GM03348 (cell line): ENCODE data around the gene STRA6.
A peak's percentile ranks its signal among the peaks of the same experiment; 100 is the strongest.

Source experiments
- DNase-seq: peaks from one replicate; pipeline ENCODE4 v3.0.0; 2012; ENCODE audit warnings: low spot score

STRA6 gene

DNA sequence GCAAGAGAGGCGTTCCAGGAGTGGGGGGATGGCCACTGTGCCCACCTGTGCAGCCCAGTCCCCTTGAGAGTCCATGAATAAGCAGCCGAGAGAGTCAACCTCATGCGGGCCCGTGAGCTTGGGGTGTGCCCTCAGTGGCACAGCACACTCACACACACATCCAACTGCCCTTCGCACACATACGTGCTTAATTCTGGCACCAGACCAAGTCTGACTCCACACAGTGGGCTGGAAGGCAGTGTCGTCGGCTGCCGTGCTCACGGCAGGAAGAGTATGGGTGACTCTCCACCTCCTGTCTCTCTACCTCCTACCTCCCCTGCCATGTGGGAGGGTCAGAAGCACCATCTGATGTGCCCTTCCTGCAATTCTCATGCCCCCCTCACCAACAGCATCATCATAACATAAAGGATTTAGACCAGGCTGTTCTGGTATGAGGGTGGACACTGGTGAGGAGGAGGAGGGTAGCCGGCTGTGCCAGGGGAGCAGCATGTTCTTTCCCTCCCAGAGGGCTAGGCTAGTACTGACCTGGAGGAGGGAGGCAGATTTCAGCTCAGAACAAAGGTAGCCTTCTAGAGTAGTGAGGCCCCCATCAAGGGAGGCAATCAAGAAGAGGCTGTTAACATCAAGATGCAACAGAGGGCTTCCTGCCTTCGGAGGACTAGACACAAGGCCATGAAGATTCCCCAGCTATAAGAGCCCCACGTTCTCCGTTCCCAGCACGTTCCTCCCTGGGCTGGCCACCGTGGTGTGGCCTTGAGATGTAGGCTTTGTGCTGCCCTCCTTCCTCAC, 5.3 kb upstream of the STRA6 start:
- no peak for DNase-seq

DNA sequence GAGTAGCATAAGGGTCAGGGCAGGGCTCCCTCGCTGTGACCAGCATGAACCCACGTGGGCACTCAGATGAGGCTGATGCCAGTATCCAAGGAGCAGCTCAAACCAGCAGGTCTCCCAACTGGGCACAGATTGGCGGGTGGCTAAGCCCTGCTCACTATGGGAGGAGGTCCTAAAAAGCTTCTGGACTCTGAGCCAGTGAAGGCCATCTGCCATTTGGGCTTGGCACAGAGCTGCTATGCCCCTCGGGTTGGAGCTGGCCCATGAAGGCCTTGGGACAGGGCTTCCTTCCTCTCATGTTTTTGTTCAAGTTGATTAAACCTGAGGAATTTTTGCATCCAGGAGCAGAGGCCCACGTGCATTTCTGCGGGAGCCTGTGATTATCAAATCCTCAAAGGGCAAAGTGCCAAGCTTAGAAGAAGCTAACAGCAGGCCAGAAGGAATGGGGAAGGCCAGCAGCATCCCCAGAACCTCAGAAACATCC, 4.3 kb upstream of the STRA6 start:
- no peak for DNase-seq

DNA sequence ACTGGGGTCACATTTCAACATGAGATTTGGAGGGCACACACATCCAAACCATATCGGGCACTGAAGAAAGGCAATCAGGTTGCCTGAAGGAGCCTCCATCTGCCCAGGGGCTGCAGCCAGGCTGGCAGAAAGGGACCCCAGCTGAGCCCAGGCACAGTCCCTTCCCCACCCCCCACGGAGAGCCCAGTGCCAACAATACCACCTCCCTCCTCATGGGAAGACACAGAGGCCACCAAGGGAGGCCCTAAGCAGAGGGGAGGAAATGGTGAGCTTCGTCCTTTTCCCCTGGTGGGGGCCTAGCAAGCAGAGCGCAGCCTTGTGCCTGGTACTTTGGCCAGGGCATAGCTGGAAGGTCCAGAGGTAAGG, 3.0 kb upstream of the STRA6 start:
- no peak for DNase-seq

DNA sequence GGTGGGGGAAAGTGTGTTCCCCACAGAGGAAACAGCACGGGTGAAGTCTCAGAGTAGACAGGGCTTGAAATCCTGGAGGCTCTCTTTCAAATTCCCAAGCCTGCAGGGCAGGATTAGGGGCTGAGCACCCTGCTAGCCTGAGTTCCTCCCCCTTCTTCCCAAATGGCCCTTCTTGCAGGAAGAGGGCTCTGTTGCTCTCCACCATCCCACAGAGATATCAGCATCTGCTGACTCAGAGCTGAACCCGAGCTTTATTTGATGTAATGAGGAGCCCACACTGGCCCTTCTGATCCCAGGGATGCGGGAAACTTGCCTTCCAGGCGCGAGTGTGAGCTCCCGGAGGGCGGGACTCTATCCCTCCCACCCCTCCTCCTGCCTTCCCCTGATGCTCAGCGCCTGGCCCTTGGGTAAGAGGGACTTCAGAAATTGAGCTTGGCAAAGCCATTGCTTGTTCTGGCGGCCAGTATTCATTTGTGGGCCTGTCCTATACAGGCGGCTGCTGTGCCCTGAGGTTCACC, 1.4 kb upstream of the STRA6 start:
- DNase-seq, result no peak

DNA sequence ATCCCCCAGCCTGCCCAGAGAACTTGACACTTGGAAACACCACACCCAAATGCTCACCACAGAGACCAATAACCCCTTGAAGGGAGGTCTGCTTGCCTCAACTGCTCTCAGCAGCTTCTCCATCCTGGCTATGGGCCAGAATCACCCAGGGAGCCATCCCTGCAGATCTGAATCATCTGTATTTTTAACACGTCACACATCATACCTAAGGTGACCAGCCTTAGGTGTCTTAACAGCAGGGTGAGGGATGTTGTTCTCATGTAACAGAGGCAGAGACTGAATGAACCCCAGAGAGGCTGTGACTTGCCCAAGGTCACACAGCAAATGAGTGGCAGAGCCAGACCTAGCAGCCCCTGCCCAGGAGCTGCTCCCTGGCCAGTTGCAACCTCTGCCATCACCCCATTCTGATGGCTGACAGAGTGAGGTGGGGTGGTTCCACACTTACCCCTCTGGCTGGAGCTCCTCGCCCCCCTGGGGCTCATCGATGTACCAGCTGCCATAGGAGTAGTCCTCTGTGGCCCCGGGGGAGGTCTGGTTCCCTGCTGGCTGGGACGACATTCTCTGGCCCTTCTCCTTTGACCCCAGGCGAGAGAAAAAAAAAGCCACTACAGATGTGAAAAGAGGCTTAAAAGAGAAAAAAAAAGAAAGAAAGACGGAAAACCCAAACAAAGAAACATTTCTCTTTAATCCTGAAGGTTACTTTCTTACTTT, 722 bp downstream of the STRA6 start:
- no peak for DNase-seq

DNA sequence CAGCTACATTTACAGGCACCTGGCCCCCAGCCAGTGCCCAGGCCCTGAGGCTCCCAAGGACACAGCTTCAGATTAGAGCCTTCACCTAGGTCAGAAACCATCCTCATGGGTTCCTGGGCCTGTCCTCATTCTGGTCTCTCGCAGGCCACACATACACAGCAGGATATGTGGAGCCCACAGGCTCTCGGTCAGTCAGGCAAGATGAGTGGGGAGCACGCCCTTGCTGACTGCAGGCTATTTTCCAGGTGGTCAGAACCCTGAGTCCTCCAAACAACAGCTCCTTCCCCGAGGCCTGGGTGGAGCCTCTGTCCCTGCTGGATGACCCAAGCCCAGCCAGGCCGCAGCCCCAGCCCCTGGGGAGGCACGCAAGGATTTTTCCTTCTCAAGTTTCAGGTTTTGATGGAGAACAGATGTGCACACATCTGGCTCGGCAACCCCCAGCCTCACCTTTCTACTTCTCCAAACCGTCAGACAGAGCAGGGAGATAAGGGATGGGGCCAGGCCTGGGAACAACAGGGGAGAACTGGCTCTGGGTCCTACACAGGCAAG, 1.6 kb downstream of the STRA6 start:
- no peak for DNase-seq

DNA sequence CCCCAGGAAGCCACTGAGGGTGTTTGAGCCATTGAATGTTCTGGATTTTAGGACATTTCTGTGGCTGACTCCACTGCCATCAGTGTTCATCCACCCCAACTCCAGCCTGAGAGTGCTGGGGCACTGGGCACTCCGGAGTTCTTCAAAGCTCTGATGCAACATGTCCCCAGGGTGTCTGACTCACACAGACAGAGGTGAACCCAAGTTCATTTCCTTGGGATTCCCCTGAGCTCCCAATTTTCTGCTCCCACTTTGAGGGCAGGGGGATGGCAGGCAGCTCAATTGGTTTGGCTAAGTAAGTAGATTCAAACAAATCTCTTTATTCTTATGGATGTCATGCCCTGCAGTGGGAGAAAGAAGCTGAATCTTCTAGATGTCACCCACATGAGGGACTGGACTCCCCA, 2.2 kb downstream of the STRA6 start:
- DNase-seq, result peak; percentile 88

DNA sequence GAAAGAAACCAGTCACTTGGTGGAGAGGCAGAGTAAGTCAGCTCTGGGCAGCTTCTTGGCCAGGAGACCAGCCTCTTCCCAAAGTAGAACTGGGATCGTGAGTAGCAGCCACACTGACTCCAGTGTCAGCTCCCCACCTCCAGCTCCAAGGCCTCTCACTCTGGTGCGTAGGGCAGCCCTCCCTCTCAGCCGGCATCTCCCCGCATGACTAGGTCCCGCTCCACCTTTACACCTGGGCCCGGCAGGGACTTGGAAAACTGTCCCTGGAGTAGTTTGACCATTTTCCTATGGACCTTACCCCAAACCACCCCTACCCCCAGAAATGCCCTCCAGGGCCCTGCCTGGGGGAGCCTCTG, 3.3 kb downstream of the STRA6 start:
- no peak for DNase-seq

DNA sequence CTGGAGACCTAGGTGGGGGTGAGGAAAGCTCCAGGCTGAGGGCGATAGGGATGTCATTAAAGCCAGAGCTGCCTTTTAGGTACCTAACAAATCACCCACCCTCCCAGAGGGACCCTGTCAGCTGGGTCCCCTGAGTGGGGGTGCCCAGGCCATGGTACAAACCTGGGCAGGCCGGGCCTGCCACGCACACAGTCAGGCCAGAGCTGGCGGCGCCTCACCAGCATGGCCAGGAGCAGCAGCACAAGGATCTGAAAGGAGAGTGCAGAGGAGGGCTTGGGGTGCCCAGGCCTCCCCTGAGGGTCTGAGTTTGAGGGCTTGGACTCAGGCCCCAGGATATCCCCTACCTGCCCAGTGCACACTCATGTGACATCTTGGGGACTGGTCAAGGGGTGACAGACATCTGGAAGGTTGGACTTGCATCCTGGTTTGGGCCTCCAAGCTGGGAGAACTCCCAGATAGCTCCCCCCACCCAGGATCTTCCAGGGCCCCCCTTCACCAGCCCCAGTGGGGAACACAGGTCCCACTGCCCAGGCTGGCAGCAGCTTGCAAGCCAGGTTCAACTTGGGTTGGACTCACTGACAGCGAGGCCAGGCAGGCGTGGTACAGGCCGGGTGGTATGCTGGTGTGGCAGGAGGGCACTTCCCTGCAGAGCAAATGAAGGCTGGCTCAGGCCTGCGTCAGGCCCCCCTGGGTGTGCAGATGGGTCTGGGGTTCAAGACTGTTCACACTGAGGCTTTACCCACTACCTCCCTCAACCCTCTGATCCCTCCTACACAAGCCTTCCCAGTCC, 5.2 kb downstream of the STRA6 start:
- no peak for DNase-seq

DNA sequence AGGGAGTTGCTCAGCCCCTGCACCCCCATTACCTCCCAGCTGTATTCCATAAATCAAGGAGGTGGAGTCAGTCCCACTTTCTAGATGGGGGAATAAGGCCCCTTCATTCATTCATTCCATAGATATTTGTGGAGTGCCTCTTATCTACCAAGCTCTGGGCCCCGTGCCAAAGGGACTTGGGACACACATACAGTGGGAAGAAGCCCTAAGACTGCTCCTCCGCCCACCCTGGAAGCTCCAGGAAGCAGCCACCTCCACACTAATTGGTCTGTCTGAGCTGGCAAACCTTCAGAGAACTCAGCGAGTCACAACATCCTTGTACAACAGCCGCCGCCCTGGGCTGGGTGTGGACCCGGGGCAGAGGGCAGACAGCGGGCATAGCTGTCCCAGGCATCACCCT, 6.4 kb downstream of the STRA6 start:
- DNase-seq, result peak; percentile 89

DNA sequence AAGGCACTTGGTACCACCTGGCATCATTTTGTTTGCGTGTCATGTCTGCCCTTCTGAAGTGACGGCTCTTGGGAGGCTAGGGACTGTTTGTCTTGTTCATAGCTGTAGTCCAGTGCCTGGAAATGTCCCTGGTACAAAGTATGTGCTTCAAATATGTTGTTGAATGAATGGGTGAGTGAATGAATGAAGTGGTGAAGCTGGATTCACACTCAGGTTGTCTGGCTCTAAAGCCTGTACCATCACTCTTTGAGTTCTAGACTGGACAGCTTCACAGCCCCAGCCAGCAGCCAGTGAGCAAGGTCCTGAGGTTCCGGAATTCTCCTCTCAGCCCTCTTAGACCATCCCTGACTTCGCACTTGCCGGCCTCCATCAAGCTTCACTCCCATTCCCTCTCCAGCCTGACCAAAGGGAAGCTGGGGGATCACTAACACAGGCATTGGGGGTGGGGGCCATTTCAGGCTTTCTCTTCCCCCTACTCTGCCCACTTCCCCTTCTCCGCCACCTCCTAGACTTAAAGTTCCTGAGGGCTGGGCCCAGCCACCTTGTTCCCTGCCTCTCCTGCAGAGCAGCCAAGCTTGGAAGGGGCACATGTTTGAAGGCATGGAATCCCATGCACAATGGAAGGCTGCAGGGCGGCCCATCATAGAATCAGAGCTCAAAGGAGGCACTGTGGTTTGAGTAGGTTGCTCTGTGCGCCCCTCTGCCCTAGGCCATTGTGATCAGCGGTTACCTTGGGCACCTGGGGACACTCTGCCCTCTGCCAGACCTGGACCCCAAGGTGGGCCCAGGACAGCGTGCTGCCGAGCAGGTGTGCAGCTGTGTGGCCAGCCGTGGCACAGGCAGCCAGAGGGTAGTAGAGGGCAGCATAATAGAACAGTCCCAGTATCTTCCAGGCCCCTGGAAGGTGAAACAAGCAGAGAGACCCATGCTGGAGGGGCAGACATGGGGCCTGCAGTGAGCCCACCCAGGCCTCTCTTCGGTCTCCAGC, 7.7 kb downstream of the STRA6 start:
- no peak for DNase-seq

DNA sequence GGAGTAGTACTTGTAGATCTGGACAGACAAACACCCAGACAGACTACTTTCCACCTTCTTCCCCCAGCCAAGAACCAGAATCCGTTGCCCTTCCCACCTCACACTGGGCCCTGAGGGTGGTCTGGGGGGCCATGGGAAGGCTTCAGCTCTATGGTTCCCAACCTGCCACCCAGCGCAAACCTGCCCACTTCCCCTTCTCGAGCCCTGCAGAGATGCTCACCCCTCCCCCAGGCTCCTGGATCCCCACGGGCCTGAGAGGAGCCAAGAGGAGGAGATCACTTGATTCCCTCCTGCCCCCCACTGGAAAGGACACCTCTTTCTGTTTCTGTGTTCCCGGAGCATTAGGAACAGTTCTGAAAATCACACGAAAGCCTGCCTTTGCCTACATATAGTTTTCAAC, 8.7 kb downstream of the STRA6 start:
- DNase-seq, result no peak

DNA sequence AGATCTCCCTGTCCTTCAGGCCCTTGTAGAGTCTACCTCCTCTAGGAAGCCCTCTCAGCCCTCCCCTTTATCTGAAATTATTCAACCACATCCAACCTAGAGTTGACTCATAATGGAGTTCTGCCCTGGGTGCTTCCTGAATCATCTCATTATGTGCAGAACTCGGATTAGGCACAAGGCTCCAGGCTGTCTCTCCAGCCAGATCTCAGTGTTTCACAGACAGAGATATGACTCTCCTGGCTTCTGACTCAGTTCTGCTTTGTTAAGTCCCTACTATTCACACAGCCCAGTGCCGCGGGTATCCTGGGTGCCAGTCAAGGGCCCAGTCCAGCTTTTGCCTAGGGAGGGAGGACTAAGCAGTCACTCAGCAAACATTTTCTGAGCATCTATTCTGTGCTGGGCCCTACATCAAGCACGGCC, 9.3 kb downstream of the STRA6 start:
- DNase-seq, result peak; percentile 83

DNA sequence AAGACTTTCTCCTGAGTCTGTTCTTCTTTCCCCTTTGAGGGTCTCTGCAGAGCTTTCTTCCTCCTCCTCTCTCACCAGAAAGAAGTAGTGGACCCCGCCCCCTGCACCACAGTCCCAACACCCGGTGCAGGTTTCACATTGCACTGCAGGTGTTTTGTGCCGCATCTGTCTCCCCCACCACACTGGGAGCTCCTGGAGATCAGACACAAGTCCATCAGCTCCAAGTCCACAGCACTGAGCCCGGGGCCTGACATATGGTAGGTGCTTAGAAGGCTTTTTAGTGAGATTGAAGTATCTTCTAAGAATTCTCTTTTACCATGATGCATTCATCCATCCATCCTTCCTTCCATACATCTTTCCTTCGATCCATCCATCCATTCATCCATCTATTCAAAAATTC, 9.8 kb downstream of the STRA6 start:
- no peak for DNase-seq

DNA sequence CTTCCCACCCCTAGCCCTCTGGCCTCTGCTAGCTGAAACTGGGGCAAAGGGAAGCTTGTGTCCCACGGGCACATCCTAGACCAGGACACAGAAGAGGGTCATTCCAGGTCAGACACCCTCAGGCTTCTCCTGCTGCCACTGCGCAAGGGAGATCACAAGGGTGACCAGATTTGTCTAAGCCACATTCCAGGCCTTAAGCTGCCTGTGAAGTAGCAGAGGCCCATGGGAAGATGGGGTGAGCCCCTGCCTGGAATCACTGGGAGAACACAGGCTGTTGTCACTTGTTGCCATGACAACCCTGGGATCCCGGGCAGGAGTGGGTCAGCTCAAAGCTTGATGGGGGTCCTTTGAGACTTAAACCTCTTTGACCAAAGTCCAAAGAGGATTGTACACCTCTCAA, 10.8 kb downstream of the STRA6 start:
- DNase-seq, result no peak

DNA sequence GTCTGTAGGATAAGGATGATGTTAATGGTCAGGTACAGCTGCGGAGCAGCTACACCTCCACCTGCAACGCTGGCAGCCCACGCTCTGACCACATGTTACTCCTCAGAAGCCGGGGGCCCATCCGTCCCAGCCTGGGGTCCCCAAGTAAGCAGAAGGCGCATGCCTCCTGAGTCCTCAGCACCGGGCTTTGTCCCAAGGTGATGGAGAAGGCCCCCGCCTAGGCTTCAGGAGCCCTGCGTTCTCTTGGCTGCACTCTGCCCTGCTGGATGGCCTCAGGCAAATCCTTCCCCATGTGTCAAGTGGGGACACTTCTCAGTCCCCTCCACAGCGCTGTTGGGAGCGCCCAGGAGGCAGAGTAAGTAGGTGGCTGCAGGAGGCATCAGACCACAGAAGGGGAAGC, 14.4 kb downstream of the STRA6 start:
- no peak for DNase-seq

DNA sequence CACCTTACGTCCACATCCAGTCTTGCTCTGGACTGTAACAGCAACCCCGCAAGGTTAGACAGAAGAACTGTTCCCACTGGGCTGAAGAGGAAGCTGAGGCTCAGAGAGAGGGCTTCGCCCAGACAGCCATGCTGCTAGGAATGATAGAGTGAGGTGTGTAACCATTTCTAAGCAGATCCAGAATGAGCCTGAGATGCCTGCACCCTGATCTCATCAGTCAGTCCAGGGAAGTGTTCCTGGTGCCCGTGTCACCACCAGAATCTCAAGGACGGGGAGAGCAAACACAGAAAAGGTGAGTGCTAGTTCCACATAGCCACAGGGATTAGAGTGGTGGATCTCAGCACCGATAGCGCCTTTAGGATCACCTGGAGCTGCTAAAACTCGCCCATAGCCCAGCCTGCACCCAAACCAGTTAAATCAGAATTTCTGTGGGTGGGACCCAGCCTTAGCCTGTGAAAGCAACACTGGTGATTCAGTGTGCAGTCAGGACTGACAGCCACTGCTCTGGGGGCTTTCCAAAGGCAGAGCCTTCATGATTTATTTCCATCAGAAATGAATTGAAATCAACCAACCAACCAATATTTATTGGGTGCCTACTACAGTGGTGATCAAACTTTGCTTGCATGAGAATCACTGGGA, 16.8 kb downstream of the STRA6 start:
- DNase-seq, result no peak

DNA sequence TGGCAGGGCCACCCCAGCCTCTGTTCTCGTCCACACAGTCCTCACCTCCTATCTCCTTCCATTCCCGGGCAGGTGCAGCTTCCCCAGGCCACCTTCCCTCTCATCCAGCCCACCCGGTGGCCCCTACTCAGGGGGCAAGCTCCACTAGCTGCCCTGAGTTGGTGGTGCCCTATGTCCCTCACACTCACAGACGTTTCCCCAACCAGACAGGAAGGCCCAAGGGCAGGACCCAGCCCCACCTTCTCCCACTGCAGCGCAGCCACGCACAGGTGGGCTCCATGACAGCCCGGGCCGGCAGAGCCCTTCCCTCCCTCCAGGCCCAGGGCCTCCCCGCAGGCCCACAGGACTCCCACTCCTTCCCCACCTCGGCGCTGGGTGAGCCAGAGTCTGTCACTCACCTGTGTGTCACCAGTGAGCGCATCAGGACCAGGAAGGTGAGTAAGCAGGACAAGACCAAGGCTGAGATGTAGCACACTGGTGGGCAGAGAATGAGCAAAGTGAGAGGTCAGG, 17.9 kb downstream of the STRA6 start:
- no peak for DNase-seq

DNA sequence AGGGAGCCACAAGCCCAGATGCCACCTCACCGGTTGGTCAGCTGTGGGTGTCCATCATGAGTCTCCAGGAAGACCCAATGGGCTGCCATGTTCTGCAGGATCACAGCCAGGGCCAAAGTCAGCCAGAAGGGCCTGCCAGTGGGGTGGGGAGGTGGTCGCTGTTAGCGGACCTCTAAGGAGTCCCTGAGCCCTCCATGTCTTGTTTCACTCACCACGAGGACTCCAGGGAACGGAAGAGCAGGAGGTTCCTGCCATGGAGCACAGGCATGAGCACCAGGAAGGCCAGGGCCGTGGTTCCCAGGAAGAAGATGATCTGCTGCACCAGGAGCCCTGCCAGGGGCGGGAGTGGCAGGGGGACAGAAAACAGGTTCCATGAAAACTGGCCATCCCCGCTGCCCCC, 20.5 kb downstream of the STRA6 start:
- DNase-seq, result no peak

DNA sequence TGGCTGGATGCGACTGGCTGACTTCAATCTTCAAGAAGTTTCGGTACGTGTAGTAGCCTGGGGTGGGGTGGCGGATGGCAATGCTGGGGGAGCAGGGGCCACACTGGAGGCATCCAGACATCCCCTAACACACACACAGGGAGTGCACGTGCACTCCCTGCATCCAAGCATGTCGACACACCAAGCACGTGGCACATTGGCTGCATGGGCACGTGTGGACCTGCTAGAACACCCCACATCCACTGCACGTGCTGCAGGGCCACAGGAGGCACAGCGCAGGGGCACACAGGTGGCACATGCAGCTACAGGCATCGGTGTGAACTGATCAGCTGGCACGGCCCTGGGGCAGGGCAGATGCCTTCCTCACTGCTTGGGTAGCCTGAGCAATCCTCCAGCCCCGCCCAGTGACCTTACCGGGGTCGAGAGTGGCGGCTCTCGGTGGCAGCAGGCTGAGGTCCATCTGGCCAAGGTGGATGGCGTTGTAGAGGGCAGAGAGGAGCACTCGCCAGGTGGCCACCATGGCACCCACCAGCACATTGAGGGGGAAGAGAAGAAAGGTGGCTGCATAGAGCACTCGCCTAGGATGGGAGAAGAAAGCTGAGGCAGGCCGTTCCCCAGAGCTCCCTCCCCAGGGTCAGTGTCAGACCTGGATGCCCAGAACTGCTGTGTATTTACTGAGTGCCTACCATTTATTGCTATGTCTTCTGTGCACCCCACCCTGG, 21.5 kb downstream of the STRA6 start:
- DNase-seq, result no peak
